Stimulated activated CD4-positive, alpha-beta T cell treated with anti-CD3 and anti-CD28 coated beads, Interleukin-1b, Interleukin-23, amount 100 ng/mL, for 48 hours (primary cell): ENCODE data around the gene THAP3.

Source experiments
- DNase-seq: peaks from one replicate; pipeline ENCODE4 v3.0.0-alpha.2; 2020

THAP3 gene

GRCh38 chr1:6624710-6625583 is at the start of gene THAP3:
THAP3 (plus strand) TSS chr1:6624868; CDS start chr1:6625219, 351 bp downstream.
- DNase-seq: peak; percentile 87

- DNase-seq: no peak
These were observed 46.7 kb upstream of the THAP3 start for GRCh38 chr1:6577831-6578525.

- DNase-seq: no peak
These were observed 45.9 kb upstream of the THAP3 start for GRCh38 chr1:6578624-6579373.

GRCh38 chr1:6579374-6580118 is 45.1 kb upstream of the THAP3 start, which contains the start of gene ZBTB48:
ZBTB48 (plus strand) TSS chr1:6579994; CDS start chr1:6580610, 616 bp downstream.
- DNase-seq: peak; percentile 97

- no peak for DNase-seq
These were observed 44.5 kb upstream of the THAP3 start for GRCh38 chr1:6580119-6580592.

GRCh38 chr1:6580593-6581409 is 43.9 kb upstream of the THAP3 start:
- DNase-seq: no peak

GRCh38 chr1:6581561-6582305 is 42.9 kb upstream of the THAP3 start:
- DNase-seq: no peak

GRCh38 chr1:6582370-6582769 is 42.3 kb upstream of the THAP3 start:
- DNase-seq: no peak

GRCh38 chr1:6584126-6585080 is 40.3 kb upstream of the THAP3 start:
- DNase-seq: no peak

GRCh38 chr1:6585081-6585722 is 39.5 kb upstream of the THAP3 start:
- no peak for DNase-seq

- no peak for DNase-seq
These were observed 38.8 kb upstream of the THAP3 start for GRCh38 chr1:6585841-6586240.

- DNase-seq: no peak
These were observed 38.3 kb upstream of the THAP3 start for GRCh38 chr1:6586404-6586816.

- DNase-seq: no peak
These were observed 37.2 kb upstream of the THAP3 start for GRCh38 chr1:6587261-6588005.

GRCh38 chr1:6588128-6588892 is 36.4 kb upstream of the THAP3 start:
- DNase-seq: no peak

GRCh38 chr1:6588893-6589520 is 35.7 kb upstream of the THAP3 start:
- no peak for DNase-seq

- DNase-seq: no peak
These were observed 34.6 kb upstream of the THAP3 start for GRCh38 chr1:6590046-6590445.

- DNase-seq: no peak
These were observed 33.4 kb upstream of the THAP3 start for GRCh38 chr1:6591222-6591621.
